ENCODE results near the gene SRGAP1.

SRGAP1 gene

GRCh38 chr12:63952995-63953394, 108.5 kb downstream of the SRGAP1 start:
- DNase-seq (ENCODE audit: insufficient read length, low spot score) = no peak
- TF ChIP-seq, protein P1, sequence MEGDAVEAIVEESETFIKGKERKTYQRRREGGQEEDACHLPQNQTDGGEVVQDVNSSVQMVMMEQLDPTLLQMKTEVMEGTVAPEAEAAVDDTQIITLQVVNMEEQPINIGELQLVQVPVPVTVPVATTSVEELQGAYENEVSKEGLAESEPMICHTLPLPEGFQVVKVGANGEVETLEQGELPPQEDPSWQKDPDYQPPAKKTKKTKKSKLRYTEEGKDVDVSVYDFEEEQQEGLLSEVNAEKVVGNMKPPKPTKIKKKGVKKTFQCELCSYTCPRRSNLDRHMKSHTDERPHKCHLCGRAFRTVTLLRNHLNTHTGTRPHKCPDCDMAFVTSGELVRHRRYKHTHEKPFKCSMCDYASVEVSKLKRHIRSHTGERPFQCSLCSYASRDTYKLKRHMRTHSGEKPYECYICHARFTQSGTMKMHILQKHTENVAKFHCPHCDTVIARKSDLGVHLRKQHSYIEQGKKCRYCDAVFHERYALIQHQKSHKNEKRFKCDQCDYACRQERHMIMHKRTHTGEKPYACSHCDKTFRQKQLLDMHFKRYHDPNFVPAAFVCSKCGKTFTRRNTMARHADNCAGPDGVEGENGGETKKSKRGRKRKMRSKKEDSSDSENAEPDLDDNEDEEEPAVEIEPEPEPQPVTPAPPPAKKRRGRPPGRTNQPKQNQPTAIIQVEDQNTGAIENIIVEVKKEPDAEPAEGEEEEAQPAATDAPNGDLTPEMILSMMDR (IDR thresholded peaks at IDR 0.05; ENCODE audit: insufficient read depth, missing control alignments) = no peak
- FAIRE-seq = no peak

DNA sequence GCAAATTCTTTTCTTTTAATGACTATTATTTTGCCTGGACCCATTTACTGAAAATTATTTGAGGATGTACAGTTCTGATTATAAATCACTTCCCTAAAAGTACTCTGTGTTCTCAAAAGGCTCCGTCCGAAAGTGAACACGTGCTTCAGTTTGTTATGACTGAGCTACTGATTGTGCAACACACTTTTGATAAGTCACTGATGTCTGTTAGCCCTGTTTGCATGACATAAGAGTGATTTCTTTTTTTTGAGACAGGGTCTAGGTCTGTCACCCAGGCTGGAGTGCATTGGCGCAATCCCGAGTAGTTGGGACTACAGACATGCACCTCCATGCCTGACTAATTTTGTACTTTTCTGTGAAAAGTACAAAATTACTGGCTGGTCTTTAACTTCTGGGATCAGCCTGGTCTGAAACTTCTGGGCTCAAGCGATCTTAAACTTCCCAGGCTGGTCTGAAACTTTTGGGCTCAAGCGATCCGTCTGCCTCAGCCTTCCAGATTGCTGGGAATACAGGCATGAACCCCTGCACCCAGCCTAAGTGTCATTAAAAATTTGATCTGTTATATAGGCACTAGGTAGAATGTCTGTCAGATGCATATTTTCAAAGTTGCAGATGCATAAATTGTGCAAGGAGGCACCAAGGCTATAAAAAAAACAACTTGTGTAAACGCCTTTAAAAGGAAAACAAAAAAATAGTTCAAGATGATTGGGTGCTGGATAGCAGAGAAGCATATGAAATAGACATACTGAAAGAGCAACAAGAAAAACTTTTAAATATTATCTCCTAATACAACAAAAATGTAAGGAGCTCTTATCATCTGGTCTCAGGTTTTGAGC, 111.5 kb downstream of the SRGAP1 start:
- DNase-seq (ENCODE audit: insufficient read length, low spot score) (no peak), FAIRE-seq (no peak)
- TF ChIP-seq, protein P1 (IDR thresholded peaks at IDR 0.05; ENCODE audit: insufficient read depth, missing control alignments) = no peak

DNA sequence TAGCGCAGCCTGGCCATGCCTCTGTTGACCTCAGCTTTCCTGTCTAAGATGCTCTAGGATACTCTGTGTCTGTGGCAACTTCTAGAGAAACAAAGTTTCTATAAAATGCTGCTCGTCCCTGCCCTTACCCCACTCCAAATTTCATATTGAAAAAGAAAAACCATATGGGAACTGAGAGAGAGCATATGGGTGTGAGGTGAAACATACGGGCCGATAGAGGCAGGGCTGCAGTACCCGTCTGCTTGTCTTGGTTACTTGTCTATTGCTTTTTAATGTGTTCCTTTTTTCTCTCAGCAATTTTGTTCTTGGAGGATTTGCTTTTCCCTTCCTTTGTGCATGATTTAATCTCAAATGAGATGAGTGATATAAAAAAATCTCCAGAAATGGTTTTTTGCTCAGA, 113.0 kb downstream of the SRGAP1 start:
- TF ChIP-seq, protein P1 (IDR thresholded peaks at IDR 0.05; ENCODE audit: insufficient read depth, missing control alignments) = no peak
- no peak for FAIRE-seq

GRCh38 chr12:63958876-63959580, 114.5 kb downstream of the SRGAP1 start:
- FAIRE-seq = no peak
- no peak for DNase-seq (ENCODE audit: insufficient read length, low spot score)

More for the DNA sequence above, 113.0 kb downstream of the SRGAP1 start:
- DNase-seq (ENCODE audit: insufficient read length, low spot score) = no peak

DNA sequence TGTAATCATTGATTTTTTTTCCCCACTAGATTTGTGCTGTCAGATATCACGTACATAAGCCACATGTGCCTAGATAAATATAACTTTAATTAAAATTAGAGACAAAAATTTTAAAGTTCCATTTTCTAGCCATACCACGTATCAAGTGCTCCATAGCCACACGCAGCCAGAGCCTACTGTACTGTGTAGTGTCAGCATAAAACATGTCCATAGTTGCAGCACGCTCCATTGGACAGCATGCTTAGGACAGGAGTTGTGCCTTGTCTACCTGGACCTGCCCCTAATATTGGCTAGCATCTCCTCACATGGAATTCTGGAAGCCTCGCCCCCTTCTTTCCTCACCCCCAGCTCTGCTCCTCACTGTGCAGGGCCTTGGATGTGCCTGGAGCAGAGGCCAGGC, 116.5 kb downstream of the SRGAP1 start:
- FAIRE-seq = no peak
- DNase-seq (ENCODE audit: insufficient read length, low spot score) = no peak
- TF ChIP-seq, protein P1 (IDR thresholded peaks at IDR 0.05; ENCODE audit: insufficient read depth, missing control alignments) = no peak

More at GRCh38 chr12:63958876-63959580, 114.5 kb downstream of the SRGAP1 start:
- TF ChIP-seq, protein P1 (IDR thresholded peaks at IDR 0.05; ENCODE audit: insufficient read depth, missing control alignments) = no peak

DNA sequence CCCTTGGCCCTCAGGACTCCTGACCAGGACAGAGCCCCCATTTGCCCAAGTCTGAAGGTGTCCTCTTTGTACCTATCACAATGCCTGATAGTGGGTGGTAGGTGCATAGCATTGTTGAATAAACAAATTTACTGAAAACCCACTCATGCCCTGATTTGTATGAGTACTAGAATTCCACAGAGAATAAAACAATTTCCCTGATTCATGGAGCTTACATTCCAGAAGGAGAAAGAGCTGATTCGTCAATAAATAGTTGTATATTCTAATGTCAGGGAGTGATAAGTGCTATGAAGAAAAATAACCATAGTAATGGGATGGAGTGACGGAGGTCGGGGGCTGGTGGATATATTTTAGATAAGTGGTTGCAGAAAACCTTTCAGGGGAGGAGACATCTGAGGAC, 117.0 kb downstream of the SRGAP1 start:
- TF ChIP-seq, protein P1 (IDR thresholded peaks at IDR 0.05; ENCODE audit: insufficient read depth, missing control alignments) = no peak
- DNase-seq (ENCODE audit: insufficient read length, low spot score) (no peak), FAIRE-seq (no peak)

DNA sequence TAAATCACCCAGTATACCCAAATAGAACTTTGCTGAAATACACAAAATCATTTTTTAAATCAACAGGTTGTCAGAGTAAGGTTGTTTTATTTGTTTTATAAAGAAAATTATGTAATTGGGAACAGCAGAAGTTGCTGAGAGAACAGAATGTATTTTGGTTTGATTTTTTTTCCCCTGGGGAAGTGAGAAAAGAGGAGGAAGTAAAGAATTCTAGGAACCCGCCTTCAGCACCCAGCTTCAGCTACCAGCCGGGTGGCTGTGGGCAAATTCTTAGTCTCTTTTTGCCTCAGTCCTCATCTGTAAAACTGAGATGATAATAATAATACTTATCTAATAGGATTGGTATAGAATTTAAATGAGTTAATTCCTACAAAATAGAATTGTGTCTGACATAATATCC, 119.4 kb downstream of the SRGAP1 start:
- TF ChIP-seq, protein P1 (IDR thresholded peaks at IDR 0.05; ENCODE audit: insufficient read depth, missing control alignments) = no peak
- no peak for DNase-seq (ENCODE audit: insufficient read length, low spot score)

More for the DNA sequence above, 119.4 kb downstream of the SRGAP1 start:
- no peak for FAIRE-seq

All from D721Med (cell line).